HG02885 (cell line): ENCODE measurements around the gene OR2T5.
"Not testable (repeated sequence)": the region's sequence is repeated elsewhere in the genome, so short reads cannot be mapped to it uniquely, and the experiment has no call there.

Experiments
- ATAC-seq: cut with Tn5 transposase; IDR thresholded peaks from one replicate; pipeline ENCODE4 v1.9.1; 2021; ENCODE audit warnings: mild to moderate bottlenecking; ENCODE audit not compliant: unreplicated experiment, poor library complexity

Gene OR2T5, protein sequence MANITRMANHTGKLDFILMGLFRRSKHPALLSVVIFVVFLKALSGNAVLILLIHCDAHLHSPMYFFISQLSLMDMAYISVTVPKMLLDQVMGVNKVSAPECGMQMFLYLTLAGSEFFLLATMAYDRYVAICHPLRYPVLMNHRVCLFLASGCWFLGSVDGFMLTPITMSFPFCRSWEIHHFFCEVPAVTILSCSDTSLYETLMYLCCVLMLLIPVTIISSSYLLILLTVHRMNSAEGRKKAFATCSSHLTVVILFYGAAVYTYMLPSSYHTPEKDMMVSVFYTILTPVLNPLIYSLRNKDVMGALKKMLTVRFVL

DNA sequence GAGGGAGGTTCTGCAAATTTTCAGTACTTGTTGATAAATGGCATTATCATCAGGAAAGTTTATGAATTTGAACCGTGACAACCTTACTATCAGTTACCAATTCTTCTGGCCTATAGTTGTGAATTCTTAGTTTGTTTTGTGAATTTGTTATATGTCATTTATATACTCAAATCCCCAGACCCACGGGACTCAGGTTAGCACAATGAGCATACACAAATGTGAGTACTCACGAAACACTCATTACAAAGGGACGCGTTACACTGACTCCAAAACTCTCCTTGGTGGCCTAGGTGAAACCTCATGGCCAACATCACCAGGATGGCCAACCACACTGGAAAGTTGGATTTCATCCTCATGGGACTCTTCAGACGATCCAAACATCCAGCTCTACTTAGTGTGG, at the start of gene OR2T5:
Gene OR2T5, plus strand, starts transcription at position 301 of the 400 bp plus-strand sequence. Its CDS starts 0 bp downstream, at position 301.
- ATAC-seq, result not testable (repeated sequence)

DNA sequence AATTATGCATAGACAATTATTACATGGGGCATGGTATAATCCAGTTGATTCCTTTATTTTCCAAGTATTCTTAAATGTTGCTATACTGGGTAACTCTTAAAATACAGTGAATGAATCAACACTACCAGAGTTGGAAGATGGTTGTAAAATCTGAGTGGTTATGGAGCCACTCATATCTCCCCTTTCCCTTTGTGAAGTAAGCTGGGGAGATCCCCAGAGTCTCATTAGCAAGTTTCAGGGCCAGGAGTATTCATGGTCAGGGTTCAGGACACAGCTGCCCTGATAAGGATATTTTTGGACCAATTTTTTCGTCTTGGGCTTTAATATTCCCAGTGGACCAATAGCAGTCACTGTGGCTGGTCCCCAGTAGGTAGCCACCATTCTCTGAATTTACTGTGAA, 49.7 kb upstream of the OR2T5 start:
- peak; percentile 51 for ATAC-seq

GRCh38 chr1:248439283-248439682, 49.1 kb upstream of the OR2T5 start:
- ATAC-seq, result not testable (repeated sequence)

DNA sequence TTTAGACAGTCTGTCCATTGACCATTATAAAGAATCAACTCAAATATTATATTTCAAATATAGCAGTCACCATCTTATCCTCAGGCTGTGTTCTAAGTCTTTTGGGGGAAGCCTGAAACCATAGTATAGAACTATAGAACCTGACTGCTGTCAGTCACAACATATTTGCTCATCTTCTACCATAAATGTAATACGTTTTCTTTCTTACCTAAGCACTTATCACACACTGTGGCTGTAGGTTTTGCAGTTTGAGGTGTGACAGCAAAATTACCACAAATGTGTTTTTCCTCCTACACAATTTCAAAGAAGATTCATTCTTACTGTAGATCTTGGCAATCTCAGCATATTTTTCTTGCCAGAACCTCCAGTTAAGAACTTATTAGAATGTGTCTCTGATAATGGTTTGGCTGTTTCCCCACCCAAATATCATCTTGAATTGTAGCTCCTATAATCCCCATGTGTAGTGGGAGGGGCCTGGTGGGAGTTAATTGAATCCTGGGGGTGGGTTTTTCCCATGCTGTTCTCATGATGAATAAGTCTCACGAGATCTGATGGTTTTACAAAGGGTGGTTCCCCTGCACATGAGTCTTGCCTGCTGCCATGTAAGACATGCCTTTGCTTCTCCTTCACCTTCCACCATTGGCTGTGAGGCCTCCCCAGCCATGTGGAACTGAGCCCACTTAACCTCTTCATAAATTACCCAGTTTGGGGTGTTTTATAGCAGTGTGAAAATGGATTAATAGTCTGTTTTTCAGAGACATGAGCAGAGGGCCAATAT, 45.7 kb upstream of the OR2T5 start:
- ATAC-seq, result not testable (repeated sequence)

DNA sequence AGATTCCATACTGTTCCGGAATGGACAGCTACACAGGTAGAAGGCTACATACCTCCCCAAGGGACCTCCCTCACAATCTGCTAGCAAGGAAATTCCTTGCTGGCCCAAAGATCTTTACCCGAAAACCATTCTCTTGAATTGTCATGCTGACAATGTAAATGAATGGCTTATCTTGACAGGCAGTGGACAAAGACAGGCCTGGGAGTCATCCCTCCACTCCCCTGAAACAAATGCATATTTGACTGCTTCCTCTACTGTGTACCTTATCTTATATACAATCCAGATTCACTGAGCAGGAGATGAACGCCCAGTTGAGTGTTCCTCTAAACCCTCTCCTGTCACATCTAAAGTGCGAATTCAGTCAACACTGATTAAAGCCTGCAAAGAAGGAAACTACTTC, 43.8 kb upstream of the OR2T5 start:
- not testable (repeated sequence) for ATAC-seq

DNA sequence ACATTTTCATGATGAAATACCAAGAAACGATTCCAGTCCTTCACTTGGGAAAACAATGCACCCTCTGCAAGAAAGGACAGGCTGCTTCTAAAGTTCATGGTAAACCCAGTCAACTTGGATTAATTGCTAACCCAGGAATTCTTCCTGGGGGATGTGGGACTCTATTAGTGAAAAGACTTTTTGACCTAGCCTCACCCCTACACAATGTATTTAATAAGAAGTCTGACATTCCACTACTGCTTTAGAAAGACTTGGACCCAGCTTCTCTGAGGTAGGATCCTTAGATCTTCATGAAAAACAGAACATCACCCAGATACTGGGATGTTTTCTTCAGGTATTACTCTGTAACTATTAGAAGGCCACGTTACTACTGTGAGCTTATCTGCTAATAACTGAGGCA, 43.0 kb upstream of the OR2T5 start, which contains the start of gene OR2T2:
Gene OR2T2, plus strand, starts transcription at position 239 of the 400 bp plus-strand sequence. CDS start 7,161 bp downstream, outside the sequence.
- not testable (repeated sequence) for ATAC-seq

DNA sequence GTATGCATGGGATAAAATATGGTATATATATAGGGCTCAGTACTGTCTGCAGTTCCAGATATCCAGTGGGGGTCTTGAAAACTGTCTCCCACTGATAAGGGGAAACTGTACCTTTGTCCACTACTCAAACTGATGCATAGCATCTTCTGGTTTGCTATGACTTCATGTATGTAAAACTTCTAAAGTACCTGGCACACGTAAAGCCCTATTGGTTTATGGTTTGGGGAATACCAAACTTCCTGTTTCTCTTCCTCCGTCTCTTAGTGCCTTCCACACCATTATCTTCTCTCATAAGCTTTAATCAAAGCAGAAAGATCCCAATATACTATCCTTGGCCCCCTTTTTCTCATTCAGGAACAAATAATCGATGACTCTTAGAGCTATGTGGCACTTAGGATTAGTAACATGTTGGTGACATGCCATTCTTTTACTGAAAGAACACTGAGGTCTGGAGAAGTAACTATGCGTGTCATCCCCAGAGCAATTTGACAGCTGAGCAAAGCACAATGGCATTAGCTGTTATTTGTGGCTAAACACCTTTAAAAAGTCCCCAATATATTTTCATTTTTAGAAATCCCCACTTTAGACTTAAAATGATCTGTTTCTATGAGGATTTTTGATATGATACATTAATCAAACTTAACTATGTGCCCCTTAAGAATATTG, 39.8 kb upstream of the OR2T5 start:
- peak; percentile 51 for ATAC-seq

GRCh38 chr1:248449821-248450465, 38.4 kb upstream of the OR2T5 start:
- ATAC-seq, result peak; percentile 16

- ATAC-seq, result peak; percentile 53
Observed at GRCh38 chr1:248450466-248451145, 37.8 kb upstream of the OR2T5 start.

- not testable (repeated sequence) for ATAC-seq
Observed at GRCh38 chr1:248453619-248454018, 34.8 kb upstream of the OR2T5 start.

- ATAC-seq, result not testable (repeated sequence)
Observed at GRCh38 chr1:248455045-248455444, 33.3 kb upstream of the OR2T5 start.

DNA sequence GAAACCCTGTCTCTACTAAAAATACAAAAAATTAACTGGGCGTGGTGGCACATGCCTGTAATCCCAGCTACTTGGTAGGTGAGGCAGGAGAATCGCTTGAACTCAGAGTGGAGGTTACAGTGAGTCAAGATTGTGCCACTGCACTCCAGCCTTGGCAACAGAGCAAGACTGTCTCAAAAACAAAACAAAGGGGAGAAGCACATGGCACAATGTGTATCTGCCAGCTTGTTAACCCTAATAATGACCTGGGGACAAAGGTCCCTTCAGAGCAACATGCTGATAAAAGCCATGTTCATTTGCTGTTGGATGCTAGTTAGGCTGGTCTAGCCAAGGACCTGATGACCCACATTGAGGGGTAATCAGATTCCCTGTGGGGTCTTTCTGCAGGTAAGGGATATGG, 31.8 kb upstream of the OR2T5 start:
- ATAC-seq, result not testable (repeated sequence)

GRCh38 chr1:248459117-248459516, 29.3 kb upstream of the OR2T5 start:
- not testable (repeated sequence) for ATAC-seq

DNA sequence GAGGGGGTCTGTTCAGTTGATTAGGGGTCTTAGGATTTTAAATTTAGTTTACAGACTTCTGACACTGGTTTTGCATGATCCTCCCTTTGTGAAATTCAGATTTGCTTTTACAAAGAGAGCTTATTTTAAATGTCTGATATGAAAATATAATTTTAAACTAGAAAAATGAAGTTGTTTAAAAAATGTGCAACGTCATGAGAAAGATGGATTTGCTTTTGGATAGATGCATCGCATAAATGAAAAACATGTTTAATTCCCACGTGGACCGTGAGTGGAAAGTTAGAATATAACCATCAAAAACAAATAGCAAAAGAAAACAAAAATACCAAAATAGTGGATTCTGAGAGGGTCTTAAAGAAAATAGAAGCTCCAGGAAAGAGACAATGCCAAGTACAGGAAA, 17.2 kb upstream of the OR2T5 start:
- ATAC-seq, result no peak

GRCh38 chr1:248472111-248472510, 16.3 kb upstream of the OR2T5 start:
- not testable (repeated sequence) for ATAC-seq

DNA sequence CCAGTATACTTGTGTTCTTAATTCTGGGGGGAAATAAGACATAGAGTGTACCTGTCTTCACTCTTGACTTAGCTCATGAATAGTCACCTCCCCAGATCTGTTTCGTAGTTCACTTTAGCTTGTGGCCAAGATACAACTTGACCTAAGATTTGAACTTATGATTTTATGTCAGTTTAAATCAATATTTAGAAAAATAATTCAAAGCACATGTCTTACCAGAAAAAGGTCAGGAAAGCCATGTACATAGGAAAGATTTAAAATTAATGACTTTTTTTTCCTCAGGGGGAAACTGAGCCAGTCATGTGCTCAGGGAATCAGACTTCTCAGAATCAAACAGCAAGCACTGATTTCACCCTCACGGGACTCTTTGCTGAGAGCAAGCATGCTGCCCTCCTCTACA, 15.3 kb upstream of the OR2T5 start, which contains the start of gene OR2T3:
Gene OR2T3, plus strand, starts transcription at position 301 of the 400 bp plus-strand sequence. Its CDS starts 0 bp downstream, at position 301.
- not testable (repeated sequence) for ATAC-seq

GRCh38 chr1:248475660-248476059, 12.7 kb upstream of the OR2T5 start:
- peak; percentile 79 for ATAC-seq

GRCh38 chr1:248481686-248482579, 6.5 kb upstream of the OR2T5 start:
- ATAC-seq, result peak; percentile 86

DNA sequence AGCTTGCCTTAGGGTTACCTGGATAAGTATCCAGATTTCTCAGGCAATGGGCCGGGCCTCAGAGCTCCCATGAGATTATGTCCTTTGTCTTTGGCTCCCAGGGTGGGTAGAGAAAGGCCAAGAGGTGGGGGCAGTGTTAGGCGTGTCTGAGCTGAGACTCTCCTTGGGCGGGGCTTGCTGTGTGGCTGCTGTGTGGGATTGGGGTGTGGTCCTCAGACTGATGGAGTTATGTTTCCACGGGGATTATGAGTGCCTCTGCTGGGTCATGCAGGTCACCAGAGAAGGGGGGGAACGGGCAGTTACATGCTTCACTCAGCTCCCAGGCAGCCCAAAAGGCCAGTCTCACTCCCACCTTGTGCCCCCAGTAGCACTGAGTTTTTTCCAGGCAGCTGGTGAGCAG, 8.3 kb downstream of the OR2T5 start:
- not testable (repeated sequence) for ATAC-seq
